ENCODE results near the gene PRKCA.
"Not testable (repeated sequence)": the region's sequence is repeated elsewhere in the genome, so short reads cannot be mapped to it uniquely, and the experiment has no call there.

PRKCA gene

DNA sequence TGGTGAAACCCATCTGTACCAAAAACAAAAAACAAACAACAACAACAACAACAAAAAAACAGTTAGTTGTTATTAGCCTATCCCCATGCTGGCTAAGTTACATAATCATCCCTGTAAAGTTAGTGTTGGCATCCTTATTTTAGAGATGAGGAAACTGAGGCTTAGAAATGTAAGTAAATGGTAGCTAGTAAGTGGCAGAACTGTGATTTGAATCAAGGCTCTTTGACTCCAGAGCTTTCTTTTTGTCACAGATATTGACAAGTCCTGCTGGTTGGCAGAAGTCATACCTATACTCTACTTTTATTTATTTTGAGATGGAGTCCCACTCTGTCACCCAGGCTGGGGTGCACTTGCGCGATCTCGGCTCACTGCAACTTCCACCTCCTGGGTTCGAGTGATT is 42.1 kb downstream of the PRKCA start:
- H3K36me3 ChIP-seq = no peaks in the 10 kb centered on the region
- no peak overlapping the region for H3K4me3 ChIP-seq (ENCODE audit: low read depth in 1 of 2, low read length in 1 of 2)
- no peaks in the 10 kb centered on the region for H3K4me1 ChIP-seq (ENCODE audit: control insufficient read depth in 1 of 2, insufficient read depth in 1 of 2, low read depth in 1 of 2, low read length in 1 of 2)
- TF ChIP-seq, protein P1, sequence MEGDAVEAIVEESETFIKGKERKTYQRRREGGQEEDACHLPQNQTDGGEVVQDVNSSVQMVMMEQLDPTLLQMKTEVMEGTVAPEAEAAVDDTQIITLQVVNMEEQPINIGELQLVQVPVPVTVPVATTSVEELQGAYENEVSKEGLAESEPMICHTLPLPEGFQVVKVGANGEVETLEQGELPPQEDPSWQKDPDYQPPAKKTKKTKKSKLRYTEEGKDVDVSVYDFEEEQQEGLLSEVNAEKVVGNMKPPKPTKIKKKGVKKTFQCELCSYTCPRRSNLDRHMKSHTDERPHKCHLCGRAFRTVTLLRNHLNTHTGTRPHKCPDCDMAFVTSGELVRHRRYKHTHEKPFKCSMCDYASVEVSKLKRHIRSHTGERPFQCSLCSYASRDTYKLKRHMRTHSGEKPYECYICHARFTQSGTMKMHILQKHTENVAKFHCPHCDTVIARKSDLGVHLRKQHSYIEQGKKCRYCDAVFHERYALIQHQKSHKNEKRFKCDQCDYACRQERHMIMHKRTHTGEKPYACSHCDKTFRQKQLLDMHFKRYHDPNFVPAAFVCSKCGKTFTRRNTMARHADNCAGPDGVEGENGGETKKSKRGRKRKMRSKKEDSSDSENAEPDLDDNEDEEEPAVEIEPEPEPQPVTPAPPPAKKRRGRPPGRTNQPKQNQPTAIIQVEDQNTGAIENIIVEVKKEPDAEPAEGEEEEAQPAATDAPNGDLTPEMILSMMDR (IDR thresholded peaks at IDR 0.05) = no peak
- H3K27ac ChIP-seq = no peak overlapping the region
- no peaks in the 10 kb centered on the region for H3K27me3 ChIP-seq
- no peaks in the 10 kb centered on the region for H3K9me3 ChIP-seq

DNA sequence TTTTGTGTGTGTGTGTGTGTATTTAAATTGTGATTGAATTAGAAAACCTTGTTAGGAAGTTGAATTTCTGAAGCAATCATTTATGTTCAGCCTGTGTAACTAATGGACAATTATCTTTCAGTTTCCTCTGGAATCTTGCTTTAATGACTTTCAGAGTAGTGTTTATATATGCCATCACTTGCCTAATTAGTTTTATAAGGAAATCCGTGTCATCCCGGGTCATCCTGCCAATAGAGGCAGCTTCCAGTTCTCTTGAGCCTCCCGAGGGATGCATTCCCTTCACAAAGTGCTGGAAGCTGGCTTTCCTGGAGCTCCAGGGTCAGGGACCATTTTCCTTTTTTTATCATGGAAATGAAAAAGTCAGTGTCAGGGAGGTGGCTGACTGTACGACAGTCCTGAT is 42.9 kb downstream of the PRKCA start:
- TF ChIP-seq, protein P1 (IDR thresholded peaks at IDR 0.05) = no peak
- Histone ChIP-seq H3K4me3 (ENCODE audit: low read depth in 1 of 2, low read length in 1 of 2) (no peak overlapping the region), H3K4me1 (ENCODE audit: control insufficient read depth in 1 of 2, insufficient read depth in 1 of 2, low read depth in 1 of 2, low read length in 1 of 2) (no peaks in the 10 kb centered on the region)

DNA sequence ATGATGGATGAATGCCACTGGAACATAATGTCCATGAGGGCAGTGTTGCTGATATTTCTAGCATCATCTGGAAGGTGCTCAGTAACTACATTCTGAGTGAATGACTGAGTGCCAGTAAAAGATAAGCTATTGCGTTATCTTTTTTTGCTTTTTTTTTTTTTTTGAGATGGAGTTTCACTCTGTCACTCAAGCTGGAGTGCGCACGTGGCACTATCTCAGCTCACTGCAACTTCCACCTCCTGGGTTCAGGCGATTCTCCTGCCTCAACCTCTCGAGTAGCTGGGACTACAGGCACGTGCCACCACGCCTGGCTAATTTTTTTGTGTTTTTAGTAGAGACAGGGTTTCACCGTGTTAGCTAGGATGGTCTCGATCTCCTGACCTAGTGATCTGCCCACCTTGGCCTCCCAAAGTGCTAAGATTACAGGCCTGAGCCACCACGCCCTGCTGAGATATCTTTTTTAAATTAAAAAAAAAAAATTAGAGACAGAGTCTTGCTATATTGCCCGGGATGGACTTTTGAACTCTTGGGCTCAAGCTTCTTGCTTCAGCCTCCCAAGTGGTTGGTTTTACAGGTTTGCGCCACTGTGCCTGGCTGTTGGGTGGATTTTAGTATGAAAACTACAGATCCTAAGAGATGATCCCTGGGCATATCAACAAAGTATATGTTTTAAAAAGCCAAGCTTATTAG is 43.7 kb downstream of the PRKCA start:
- not testable (repeated sequence) for H3K4me1 ChIP-seq (ENCODE audit: control insufficient read depth in 1 of 2, insufficient read depth in 1 of 2, low read depth in 1 of 2, low read length in 1 of 2); H3K4me3 ChIP-seq (ENCODE audit: low read depth in 1 of 2, low read length in 1 of 2); H3K27ac ChIP-seq; H3K36me3 ChIP-seq; H3K27me3 ChIP-seq; H3K9me3 ChIP-seq

More for the DNA sequence above, 42.9 kb downstream of the PRKCA start:
- H3K27ac ChIP-seq = no peak overlapping the region
- H3K36me3 ChIP-seq = no peaks in the 10 kb centered on the region
- H3K9me3 ChIP-seq = no peaks in the 10 kb centered on the region
- no peaks in the 10 kb centered on the region for H3K27me3 ChIP-seq

DNA sequence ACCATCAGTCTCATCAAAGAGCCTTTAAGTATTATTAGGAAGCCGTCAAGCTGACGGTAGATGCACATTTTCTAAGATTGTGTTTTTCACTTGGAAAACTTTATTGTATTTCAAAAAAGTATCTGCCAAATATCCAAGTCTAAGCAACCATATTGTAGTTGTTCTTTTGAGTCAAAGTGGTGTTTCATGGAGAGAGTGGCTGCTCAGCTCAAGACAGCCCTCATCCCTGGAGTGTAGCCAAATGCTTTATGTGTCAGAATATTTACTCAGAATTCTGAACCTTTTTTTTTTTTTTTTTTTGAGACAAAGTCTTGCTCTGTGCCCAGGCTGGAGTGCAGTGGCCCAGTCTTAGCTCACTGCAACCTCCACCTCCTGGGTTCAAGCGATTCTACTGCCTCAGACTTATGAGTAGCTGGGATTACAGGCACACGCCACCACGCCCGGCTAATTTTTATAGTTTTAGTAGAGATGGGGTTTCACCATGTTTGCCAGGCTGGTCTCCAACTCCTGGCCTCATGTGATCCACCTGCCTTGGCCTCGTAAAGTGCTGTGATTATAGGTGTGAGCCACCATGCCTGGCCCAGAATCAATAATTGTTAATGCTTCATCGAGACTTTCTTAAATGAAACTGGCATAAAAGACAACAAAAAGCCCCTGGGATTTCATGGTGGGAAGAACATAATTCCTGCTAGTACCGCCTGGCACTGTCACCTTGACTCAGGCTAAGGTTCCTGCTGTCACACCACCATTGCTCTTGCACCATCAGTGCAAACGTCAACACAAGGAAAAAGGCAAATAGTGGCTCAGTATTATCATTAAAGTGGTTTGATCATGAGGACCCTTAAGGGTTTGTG is 45.5 kb downstream of the PRKCA start:
- no peaks in the 10 kb centered on the region for H3K9me3 ChIP-seq
- H3K4me3 ChIP-seq (ENCODE audit: low read depth in 1 of 2, low read length in 1 of 2) = no peak overlapping the region
- H3K27ac ChIP-seq = no peak overlapping the region
- no peaks in the 10 kb centered on the region for H3K27me3 ChIP-seq
- no peaks in the 10 kb centered on the region for H3K4me1 ChIP-seq (ENCODE audit: control insufficient read depth in 1 of 2, insufficient read depth in 1 of 2, low read depth in 1 of 2, low read length in 1 of 2)
- no peaks in the 10 kb centered on the region for H3K36me3 ChIP-seq
- TF ChIP-seq, protein P1 (IDR thresholded peaks at IDR 0.05) = no peak

DNA sequence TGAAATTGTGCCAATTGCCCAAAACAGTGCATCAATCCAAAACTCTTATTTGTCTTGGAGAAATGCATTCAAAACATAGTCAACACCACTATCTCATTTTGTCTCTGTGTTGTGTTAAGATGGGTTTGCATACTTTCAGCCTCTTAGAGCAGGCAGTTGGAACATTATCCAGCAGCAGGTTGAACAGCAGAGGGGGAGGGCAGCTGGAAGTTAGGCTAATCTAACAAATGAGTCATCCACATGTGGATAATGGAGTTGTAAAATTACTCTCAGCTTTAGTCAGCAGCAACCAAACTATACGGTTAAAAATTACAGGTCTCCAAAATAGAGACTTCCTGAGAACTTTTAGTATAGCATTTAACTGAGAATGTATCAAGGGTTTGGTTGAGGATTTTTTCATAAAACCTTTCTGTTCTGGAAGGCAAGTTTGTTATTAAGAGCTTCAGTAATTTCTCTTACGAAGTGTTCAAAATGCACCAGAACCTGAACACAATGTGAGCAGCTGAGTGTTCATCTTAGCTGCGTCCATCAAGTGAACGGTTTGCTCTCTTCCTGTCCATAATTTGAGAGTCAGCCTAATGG is 46.3 kb downstream of the PRKCA start:
- H3K4me1 ChIP-seq (ENCODE audit: control insufficient read depth in 1 of 2, insufficient read depth in 1 of 2, low read depth in 1 of 2, low read length in 1 of 2) = no peaks in the 10 kb centered on the region

More for the DNA sequence above, 46.3 kb downstream of the PRKCA start:
- Histone ChIP-seq H3K27ac (no peak overlapping the region), H3K9me3 (no peaks in the 10 kb centered on the region), H3K27me3 (no peaks in the 10 kb centered on the region), H3K36me3 (no peaks in the 10 kb centered on the region), H3K4me3 (ENCODE audit: low read depth in 1 of 2, low read length in 1 of 2) (no peak overlapping the region)
- TF ChIP-seq, protein P1 (IDR thresholded peaks at IDR 0.05) = no peak

Data from neutrophil (primary cell).